Brain microvascular endothelial cell (primary cell): ENCODE data around the gene KRTAP9-3.
"Not testable (repeated sequence)": the region's sequence is repeated elsewhere in the genome, so short reads cannot be mapped to it uniquely, and the experiment has no call there.

Experiments
- DNase-seq: peaks from one replicate; pipeline ENCODE4 v3.0.0-alpha.2; 2020
- H3K27ac ChIP-seq: fragments of 250-450 bp; sonication (Bioruptor Pico); 2 replicates; pipeline ENCODE4 v1.5.1; 2020; ENCODE audit warnings: mild to moderate bottlenecking, moderate library complexity
- H3K27me3 ChIP-seq: fragments of 250-450 bp; sonication (Bioruptor Pico); replicated peaks from 2 replicates; pipeline ENCODE4 v1.5.1; 2020; ENCODE audit warnings: mild to moderate bottlenecking
- H3K36me3 ChIP-seq: fragments of 250-450 bp; sonication (Bioruptor Pico); replicated peaks from 2 replicates; pipeline ENCODE4 v1.5.1; 2020; ENCODE audit warnings: mild to moderate bottlenecking
- H3K4me3 ChIP-seq: 2 replicates; pipeline ENCODE4 v1.5.1; 2011; ENCODE audit warnings: low read depth, mild to moderate bottlenecking, control low read depth, low read length, moderate library complexity
- CTCF ChIP-seq: IDR thresholded peaks from 2 replicates; pipeline ENCODE4 v1.5.1; 2011; ENCODE audit warnings: low read depth, mild to moderate bottlenecking, moderate library complexity, low read length, control low read depth, inconsistent platforms; ENCODE audit errors: missing control alignments
- in situ Hi-C: cut with HindIII; loops from 2 replicates; pipeline ENCODE4 v1.10.0; 2017; ENCODE audit warnings: low sequenced_read_pairs, low pct_ligation_motif_present

The KRTAP9-3 gene

GRCh38 chr17:41264599-41264998 lies 32.4 kb downstream of the KRTAP9-3 start:
- DNase-seq, result no peak
- Histone ChIP-seq H3K36me3 (no peaks in the 10 kb centered on the region), H3K4me3 (no peak overlapping the region), H3K27me3 (no peaks in the 10 kb centered on the region), H3K27ac (no peak overlapping the region)
- in situ Hi-C loops, result no loop called here
- no peak for TF ChIP-seq CTCF

- no peak within 1 kb of the TSS for H3K27ac ChIP-seq
- in situ Hi-C loops, result no loop called here
- H3K4me3 ChIP-seq, result no peak within 1 kb of the TSS
- H3K36me3 ChIP-seq, result no peaks in the 10 kb centered on the region
- DNase-seq, result no peak
- no peak for TF ChIP-seq CTCF
- H3K27me3 ChIP-seq, result no peaks in the 10 kb centered on the region
Observed at GRCh38 chr17:41265078-41265477, 32.8 kb downstream of the KRTAP9-3 start, which contains the start of gene KRTAP9-6. Gene KRTAP9-6 (plus strand): TSS chr17:41265378. CDS start chr17:41265378, 0 bp downstream.

GRCh38 chr17:41267711-41268110 lies 35.5 kb downstream of the KRTAP9-3 start:
- in situ Hi-C loops, result no loop called here
- no peaks in the 10 kb centered on the region for H3K27me3 ChIP-seq
- TF ChIP-seq CTCF, result no peak
- H3K4me3 ChIP-seq, result no peak overlapping the region
- no peak overlapping the region for H3K27ac ChIP-seq
- H3K36me3 ChIP-seq, result no peaks in the 10 kb centered on the region
- no peak for DNase-seq

GRCh38 chr17:41271323-41271722 lies 39.1 kb downstream of the KRTAP9-3 start:
- H3K36me3 ChIP-seq, in situ Hi-C loops, H3K27me3 ChIP-seq: not testable (repeated sequence)

GRCh38 chr17:41271858-41272257 lies 39.6 kb downstream of the KRTAP9-3 start:
- no peak for TF ChIP-seq CTCF
- no peak for DNase-seq
- Histone ChIP-seq H3K4me3 (no peak overlapping the region), H3K27ac (no peak overlapping the region), H3K36me3 (no peaks in the 10 kb centered on the region), H3K27me3 (no peaks in the 10 kb centered on the region)
- in situ Hi-C loops, result no loop called here

More at GRCh38 chr17:41271323-41271722, 39.1 kb downstream of the KRTAP9-3 start:
- not testable (repeated sequence) for DNase-seq, H3K4me3 ChIP-seq, H3K27ac ChIP-seq

- DNase-seq, H3K27ac ChIP-seq, H3K27me3 ChIP-seq, H3K4me3 ChIP-seq, in situ Hi-C loops, H3K36me3 ChIP-seq: not testable (repeated sequence)
Observed at GRCh38 chr17:41275648-41276190, 43.5 kb downstream of the KRTAP9-3 start, which contains the start of gene KRTAP9-7. Gene KRTAP9-7 (plus strand): TSS chr17:41275698. CDS start chr17:41275698, 0 bp downstream.
